GM18858 (cell line): ENCODE measurements around the gene SLC25A33.
"Not testable (repeated sequence)": the region's sequence is repeated elsewhere in the genome, so short reads cannot be mapped to it uniquely, and the experiment has no call there.

Experiments used
- ATAC-seq: cut with Tn5 transposase; IDR thresholded peaks from one replicate; pipeline ENCODE4 v1.9.1; 2021; ENCODE audit not compliant: unreplicated experiment

The SLC25A33 gene

GRCh38 chr1:9539165-9539828 is at the start of gene SLC25A33:
Gene SLC25A33, plus strand, starts transcription at chr1:9539465. Its CDS starts 227 bp downstream, at chr1:9539692.
- peak; percentile 82 for ATAC-seq

GRCh38 chr1:9490605-9491339 is 48.5 kb upstream of the SLC25A33 start:
- no peak for ATAC-seq

- no peak for ATAC-seq
These were observed 45.9 kb upstream of the SLC25A33 start for GRCh38 chr1:9493326-9493725.

- ATAC-seq, result no peak
These were observed 44.1 kb upstream of the SLC25A33 start for GRCh38 chr1:9494936-9495758.

- ATAC-seq, result no peak
These were observed 43.4 kb upstream of the SLC25A33 start for GRCh38 chr1:9495854-9496374.

GRCh38 chr1:9500756-9501754 is 38.2 kb upstream of the SLC25A33 start:
- no peak for ATAC-seq

DNA sequence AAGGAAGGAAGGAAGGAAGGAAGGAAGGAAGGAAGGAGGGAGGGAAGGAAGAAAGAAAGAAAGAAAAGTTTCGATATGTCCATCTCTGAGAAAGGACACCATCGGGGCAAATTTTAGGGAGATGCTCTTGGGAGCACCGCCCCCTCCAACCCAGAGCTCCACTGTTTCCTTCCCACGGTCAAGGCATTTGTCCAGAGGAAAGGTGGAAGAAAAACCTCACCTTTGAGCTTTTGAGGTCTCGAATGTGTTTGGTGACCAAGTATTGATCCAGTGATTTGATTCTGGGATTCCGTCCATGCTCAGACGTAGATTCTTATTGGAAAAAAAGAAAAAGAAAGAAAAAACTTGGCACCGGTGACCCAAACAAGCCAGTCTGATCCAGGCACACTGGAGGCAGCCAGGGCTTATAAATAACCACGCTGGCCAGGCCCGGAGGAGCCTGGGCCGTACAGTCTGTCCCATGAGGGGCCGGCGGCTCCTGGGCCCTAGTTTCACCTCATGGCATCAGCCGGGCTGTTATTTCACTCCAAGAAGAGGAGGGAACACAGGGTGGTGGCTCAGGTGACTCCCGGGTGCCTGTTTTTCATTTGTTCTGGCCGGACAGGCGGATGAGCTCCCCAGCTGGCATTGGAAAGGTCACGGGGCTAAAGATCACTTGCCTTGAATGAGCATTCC is 36.1 kb upstream of the SLC25A33 start:
- ATAC-seq, result no peak

DNA sequence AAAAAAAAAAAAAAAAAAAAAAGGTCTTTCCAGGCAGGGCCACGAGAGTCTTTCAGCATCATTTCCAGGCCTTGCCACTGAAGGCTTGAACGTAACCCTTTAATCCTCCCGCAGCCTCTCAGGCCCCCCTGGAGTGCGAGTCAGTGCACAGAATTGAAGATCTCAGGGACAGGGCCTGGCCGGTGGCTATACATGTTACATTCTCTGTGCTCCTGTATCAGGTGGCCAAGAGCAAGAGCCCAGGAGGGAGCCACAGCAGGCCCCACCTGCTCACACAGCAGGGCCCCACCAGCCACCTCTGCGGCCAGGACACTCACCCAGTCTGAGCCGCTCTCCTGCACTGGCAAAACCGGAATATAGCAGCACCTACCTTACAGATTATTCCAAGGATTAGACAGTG is 34.1 kb upstream of the SLC25A33 start:
- no peak for ATAC-seq

- no peak for ATAC-seq
These were observed 32.4 kb upstream of the SLC25A33 start for GRCh38 chr1:9506901-9507300.

GRCh38 chr1:9510130-9510529 is 29.1 kb upstream of the SLC25A33 start:
- no peak for ATAC-seq

DNA sequence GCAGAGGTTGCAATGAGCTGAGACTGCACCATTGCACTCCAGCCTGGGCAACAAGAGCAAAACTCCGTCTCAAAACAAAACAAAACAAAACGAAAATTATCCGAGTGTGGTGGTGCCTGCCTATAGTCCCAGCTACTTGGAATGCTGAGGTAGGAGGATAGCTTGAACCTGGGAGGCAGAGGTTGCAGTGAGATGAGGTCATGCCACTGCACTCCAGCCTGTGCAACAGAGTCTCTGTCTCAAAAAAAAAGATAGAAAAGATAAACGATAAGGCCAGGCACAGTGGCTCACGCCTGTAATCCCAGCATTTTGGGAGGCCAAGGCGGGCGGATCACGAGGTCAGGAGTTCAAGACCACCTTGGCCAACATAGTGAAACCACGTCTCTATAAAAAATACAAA is 23.7 kb upstream of the SLC25A33 start:
- not testable (repeated sequence) for ATAC-seq

GRCh38 chr1:9518454-9518998 is 20.7 kb upstream of the SLC25A33 start:
- no peak for ATAC-seq

GRCh38 chr1:9520411-9520810 is 18.9 kb upstream of the SLC25A33 start:
- no peak for ATAC-seq

- ATAC-seq, result no peak
These were observed 10.1 kb upstream of the SLC25A33 start for GRCh38 chr1:9529190-9529589.

DNA sequence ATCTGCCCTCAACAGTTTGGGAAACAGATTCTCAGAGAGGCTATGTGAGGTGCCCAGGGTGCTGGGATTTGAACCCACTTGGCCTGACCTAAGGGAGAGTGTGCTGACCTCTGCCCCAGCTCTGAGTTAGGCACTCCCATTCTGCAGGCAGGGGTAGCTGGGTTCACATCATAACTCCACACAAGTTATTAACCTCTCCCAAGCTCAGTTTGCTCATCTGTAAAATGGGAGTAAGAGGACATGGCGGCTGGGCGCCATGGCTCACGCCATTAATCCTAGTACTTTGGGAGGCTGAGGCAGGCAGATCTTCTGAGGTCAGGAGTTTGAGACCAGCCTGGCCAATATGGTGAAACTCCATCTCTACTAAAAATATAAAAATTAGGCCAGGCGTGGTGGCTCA is 8.9 kb upstream of the SLC25A33 start:
- ATAC-seq, result no peak

- ATAC-seq, result no peak
These were observed 4.3 kb upstream of the SLC25A33 start for GRCh38 chr1:9534953-9535352.

GRCh38 chr1:9536301-9536700 is 3.0 kb upstream of the SLC25A33 start:
- ATAC-seq, result no peak

DNA sequence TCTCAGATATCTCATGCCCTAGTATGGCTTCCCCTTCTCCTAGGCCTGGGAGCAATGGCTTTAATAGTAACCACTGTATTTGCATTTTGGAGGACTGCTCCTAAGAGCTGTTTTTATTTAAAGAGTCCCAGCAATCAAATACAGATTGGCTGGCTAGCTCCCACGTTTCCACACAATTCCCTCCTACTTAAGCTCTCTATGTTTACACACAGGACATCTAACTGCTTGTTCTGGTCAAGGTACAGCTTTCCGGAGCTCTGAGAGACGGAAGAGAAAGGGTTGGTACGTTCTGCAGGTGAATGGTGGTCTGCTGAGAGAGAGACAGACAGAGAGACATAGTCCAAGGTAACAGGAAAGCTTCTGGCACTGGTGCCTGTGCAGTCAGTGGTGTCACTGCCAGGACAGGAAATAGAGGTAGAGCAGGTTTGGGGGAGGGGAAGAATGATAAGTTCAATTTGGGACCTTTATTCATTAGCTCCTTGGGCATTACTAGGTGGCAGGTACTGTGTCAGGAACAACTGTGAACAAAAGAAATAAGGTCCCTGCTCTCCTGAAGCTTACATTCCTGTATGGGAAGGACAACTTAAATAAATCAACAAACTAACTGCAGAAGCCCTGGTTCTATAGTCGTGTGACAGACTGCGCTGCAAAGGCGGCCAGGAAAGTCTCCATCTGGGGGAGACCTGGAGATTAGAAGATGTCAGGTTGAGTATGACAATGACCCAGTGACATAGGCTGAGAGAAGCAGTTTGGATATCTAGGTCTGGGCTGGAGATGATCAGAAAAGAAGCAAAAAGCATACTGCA is 1.2 kb upstream of the SLC25A33 start:
- ATAC-seq, result no peak
